Upper lobe of left lung (tissue), 4 donors: Measurements from ENCODE around the gene MYO16.

ENCODE experiments used
- POLR2A ChIP-seq, 4 donors: fragments of 450-650 bp; IDR thresholded peaks; one replicate each; pipeline ENCODE4 v1.5.1; 2016 to 2017; ENCODE audit warnings: antibody characterized with exemption in 4 of 4, mild to moderate bottlenecking in 2 of 4
- POLR2AphosphoS5 ChIP-seq, 2 donors: sonication (generic); formaldehyde crosslinking; IDR thresholded peaks; one replicate each; pipeline ENCODE4 v1.5.1; 2017; ENCODE audit warnings: antibody characterized with exemption in 2 of 2
- TF ChIP-seq, protein P1 (sequence below), 6 experiments: fragments of 450-650 bp in 4 of 6; fragments of 200-600 bp in 2 of 6; sonication (generic) in 2 of 6; IDR thresholded peaks; one replicate each; pipeline ENCODE4 v1.5.1; 2016 to 2019; ENCODE audit warnings: antibody characterized with exemption in 6 of 6

DNA sequence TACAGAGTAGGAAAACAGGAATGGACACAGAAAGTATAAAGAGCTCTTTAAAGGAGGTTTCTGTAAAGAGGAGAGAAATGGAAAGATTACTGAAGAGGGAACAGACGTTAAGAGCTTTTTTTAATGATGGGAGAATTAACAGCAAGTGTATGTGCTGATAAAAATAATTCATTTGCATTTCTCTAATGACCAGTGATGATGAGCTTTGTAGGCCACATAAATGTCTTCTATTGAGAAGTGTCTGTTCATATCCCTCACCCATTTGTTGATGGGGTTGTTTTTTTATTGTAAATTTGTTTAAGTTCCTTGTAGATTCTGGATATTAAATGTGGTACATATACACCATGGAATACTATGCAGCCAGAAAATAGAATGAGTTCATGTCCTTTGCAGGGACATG lies 40.0 kb downstream of the MYO16 start:
- TF ChIP-seq POLR2A (IDR thresholded peaks at IDR 0.05) (no peak), POLR2AphosphoS5 (IDR thresholded peaks at IDR 0.05) (no peak)
- TF ChIP-seq, protein P1, sequence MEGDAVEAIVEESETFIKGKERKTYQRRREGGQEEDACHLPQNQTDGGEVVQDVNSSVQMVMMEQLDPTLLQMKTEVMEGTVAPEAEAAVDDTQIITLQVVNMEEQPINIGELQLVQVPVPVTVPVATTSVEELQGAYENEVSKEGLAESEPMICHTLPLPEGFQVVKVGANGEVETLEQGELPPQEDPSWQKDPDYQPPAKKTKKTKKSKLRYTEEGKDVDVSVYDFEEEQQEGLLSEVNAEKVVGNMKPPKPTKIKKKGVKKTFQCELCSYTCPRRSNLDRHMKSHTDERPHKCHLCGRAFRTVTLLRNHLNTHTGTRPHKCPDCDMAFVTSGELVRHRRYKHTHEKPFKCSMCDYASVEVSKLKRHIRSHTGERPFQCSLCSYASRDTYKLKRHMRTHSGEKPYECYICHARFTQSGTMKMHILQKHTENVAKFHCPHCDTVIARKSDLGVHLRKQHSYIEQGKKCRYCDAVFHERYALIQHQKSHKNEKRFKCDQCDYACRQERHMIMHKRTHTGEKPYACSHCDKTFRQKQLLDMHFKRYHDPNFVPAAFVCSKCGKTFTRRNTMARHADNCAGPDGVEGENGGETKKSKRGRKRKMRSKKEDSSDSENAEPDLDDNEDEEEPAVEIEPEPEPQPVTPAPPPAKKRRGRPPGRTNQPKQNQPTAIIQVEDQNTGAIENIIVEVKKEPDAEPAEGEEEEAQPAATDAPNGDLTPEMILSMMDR (IDR thresholded peaks at IDR 0.05): no peak
